Femur (tissue), 1 donor: ENCODE data around the gene CCDC180.
"Not testable (repeated sequence)": the region's sequence is repeated elsewhere in the genome, so short reads cannot be mapped to it uniquely, and the experiment has no call there.

Experiments used
- DNase-seq: peaks from one replicate; pipeline ENCODE4 v3.0.0-alpha.2; 2017

Gene CCDC180

DNA sequence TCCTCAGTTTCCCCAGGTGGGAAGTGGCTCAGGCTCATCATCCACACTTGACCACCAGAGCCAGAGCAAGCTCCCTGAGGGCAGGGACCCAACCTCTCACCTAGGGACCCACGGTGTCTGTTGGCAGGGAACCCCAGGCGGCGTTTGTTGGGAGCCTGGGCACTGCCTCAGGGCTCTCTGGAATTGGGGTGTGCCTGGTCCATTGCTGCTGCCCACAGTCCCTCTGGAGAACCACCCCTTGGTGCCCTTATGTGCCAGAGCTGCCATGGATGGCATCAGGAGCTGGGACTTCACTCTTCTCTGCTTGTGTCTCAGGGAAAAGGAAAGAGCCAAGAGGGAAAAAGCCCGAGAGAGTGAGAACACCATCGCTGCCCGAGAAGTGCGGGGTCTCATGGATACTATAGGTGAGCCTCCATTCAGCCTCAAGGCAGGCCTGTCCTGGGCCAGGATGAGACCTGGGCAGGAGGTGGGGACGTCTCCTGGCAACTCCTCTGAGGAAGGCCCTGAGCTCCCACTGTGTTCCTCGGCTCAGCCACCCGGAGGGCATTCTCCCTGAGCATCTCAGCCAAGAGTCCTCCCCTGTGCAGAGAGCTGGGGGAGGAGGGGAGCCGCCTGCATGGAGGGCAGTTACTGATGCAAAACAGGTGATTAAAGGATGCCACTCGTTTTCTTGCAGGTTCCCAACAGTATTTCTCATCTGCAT lies 4.5 kb downstream of the CCDC180 start:
- no peak for DNase-seq

DNA sequence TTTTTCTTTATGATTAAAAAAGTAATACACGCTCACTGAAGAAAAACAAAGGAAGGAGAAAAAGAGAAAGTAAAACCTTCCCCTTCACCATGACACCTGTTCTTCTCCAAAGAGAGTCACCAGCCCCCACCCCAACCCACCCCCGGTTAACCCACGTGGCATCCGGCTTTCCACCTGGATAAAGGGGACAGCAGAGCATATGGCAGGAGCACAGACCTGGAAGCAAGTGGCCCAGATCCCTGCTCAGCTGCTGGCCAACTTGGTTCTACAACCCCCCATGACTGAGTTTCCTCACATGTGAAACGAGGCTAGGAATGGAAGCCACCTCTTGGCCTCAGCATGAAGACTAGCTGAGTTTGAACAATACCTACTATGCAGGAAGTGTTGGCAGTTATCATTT lies 5.1 kb downstream of the CCDC180 start:
- no peak for DNase-seq

DNA sequence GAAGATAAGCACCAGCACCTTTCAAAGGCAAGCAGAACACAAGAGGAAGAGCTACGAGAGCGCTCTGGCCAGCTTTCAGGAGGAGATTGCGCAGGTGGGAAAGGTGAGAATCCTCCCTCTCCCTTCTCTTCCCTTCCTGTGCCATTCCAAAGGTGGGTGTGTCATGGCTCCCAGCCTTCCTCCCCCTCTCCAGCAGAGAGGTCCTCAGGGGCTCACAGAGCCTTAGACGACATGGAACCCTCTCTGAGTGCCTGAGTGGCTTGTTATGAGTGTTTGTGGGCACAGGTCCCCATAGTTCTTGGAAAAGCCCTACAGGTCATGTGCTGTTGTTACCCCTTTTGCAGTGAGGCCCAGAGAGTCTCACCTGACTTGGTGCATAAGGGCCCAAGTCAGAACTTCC lies 5.8 kb downstream of the CCDC180 start:
- DNase-seq = no peak

DNA sequence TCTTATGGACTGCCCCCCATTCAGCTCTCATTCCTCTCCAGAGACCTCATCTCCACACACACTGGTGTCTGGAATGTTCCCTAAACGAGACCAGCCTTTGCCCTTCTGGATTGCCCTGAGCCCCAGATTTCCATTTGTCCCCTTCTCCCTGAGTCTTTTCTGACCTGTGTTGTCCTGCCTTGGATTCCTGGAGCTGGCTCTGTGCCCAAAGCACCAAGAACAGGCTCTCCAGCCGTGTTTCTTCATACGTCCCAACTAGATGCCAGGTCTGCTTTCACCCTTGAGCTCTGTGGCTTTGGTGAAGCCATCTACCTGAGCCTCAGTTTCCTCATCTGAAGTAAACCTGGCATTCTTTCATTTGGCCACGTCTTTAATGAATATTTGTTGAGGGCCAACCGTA lies 6.3 kb downstream of the CCDC180 start:
- DNase-seq = no peak

DNA sequence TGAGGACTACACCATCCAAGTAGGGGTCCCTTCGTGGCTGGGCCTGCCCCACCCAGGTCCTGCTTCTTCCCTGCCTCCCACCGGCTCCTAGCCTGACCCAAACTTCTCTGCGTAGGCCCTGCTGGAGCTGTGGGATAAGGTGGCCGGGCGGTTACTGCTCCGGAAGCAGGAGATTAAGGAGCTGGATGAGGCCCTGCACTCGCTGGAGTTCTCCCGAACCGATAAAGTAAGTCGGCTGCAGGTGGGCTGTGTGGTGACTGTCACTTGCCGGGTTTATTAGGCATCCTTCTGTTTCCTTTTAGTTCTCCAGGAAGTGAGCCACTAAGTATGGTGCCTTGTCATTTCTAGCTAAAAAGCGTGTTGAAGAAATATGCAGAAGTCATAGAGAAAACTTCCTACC lies 7.0 kb downstream of the CCDC180 start:
- no peak for DNase-seq

DNA sequence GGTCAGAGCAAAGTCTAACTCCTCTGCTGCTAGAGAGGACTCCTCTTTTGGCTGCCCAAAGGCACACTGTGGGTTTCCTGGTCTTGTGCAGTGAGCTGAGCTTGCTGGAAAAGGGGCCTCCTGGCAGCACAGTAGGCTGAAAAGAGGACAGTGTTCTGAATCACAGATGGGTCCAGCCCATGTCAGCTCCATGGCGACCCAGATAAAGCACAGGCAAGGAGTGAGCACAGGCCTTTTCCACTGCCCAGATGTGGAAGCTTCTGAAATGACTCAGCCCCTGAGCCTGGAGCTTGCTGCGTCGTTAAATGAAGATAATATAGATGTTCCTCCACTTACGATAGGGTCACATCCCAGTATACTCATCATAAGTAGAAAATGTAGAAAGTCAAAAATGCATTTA lies 8.1 kb downstream of the CCDC180 start:
- no peak for DNase-seq

DNA sequence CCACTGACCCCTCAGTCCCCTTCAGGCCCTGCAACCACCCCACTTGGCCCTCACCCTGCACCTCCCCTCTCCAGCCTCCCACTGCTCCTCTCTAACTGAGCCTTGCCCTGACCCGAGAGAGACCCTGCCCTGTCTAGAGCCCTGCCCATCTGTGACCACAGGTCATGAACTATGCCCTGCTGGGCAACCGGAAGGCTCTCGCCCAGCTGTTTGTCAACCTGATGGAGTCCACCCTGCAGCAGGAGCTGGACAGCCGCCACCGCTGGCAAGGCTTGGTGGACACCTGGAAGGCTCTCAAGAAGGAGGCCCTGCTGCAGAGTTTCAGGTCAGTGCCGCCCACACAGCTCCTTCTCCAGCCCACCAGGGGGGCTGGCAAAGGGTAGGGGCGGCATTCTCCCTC lies 9.4 kb downstream of the CCDC180 start:
- no peak for DNase-seq

DNA sequence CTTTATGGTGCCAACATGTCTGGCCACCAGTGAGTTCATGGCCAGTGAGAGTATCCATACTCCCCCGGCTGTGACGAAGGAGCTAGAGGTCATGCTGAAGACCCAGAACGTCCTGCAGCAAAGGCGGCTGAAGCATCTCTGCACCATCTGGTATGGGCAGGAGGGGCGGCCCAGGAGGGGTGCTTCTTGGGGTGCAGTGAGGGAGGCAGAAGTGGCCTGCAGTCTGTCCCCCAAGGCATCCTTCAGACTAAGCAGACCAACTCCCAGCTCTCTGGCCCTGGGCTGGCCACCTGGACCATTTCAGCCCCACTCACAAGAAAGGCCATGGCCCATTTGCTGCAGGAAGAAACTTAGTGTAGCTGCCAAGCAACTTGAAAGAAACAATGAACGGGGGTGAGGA lies 11.0 kb downstream of the CCDC180 start:
- DNase-seq = no peak

DNA sequence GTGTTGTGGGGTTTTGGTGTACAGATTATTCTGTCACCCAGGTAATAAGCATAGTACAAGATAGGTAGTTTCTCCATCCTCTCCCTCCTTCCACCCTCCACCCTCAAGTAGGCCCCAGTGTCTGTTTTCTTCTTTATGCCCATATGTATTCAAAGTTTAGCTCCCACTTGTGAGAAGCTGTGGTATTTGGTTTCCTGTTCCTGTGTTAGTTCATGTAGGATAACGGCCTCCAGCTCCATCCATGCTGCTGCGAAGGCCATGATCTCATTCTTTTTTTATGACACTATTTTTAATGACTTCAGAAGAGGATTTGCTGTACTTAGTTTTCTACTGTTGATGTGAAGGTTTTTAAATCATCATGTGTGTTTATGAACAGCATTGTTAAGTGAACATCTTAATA lies 11.9 kb downstream of the CCDC180 start:
- DNase-seq = no peak

DNA sequence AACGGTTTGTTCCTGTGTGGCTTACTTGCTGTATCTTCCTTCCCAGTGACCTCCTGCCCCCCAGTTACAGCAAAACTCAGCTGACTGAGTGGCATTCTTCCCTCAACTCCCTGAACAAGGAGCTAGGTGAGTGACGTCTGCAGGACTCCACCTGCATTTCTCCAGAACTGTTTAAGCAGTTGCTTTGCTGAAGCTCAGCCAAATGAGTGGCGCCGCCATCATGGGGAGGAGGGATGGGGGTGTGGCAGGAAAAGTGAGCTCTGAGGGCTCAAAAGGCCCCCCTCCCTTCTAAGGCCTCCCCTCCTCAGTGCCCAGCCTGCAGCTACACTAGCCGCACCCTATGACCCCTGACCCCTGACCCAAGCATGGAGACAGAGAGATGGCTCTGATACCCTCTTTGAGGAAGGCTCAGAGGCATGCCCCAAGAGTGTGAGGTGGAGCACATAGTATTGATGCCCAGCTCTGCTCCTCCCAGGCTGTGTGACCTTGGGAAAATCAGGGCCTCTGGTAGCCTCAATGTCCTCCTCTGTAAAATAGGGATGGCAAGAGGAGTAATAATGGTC lies 12.7 kb downstream of the CCDC180 start:
- DNase-seq = no peak

DNA sequence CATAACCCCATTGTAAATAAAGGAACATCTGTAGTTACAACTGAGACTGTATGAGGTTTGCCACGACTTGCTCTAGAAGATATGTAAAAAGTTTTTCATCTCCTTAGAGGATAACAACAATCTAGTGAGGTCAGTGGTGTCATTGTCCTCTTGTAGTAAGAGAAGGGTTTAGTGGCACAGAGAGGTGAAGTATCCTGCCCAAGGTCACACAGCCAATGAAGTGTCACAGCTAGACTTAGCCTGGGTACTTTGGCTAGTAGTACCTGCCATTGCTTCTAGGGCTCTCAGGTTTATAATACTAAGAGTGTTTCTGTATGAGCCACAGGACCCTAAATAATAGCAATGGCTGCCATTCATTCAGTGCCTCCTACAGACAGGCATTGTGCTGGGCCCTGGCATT lies 13.8 kb downstream of the CCDC180 start:
- DNase-seq = no peak

DNA sequence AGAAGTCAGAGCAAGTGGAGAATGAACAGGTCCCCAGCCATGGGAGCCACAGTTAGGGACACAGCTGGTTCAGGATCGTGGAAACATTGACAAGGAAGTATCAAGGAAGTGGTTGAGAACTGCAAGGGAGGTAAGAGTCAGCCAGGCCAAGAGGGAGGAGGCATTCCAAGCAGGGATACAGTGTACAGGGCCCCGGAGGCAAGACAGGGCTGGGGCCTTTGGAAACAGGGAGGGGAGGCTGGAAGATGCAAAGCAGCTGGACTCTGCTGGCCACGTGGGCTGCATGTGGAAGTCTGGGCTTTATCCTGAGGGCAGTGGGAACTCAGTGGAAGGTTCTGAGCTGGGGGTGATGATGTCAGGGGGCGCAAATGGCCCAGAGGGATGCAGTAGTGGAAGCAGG lies 14.2 kb downstream of the CCDC180 start:
- DNase-seq = no peak

DNA sequence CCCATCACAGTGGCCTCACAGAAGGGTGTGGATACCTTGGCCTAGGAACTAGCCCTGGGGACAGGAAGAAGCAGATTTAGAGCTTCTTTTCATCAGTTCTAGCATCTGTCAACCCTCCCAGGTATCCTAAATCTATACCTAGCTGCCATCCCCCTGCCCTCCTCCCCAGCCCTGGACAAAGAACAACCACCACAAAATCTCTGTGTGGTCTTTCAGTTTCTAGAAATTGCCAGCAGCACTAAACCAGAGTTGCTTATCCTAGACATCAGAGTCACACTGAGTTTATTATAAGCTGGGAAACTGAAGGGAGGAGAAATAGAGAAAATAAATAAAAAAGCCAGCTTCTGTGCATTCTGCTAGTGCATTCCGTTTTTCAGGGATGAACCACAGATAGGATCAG lies 14.6 kb downstream of the CCDC180 start:
- DNase-seq = no peak

DNA sequence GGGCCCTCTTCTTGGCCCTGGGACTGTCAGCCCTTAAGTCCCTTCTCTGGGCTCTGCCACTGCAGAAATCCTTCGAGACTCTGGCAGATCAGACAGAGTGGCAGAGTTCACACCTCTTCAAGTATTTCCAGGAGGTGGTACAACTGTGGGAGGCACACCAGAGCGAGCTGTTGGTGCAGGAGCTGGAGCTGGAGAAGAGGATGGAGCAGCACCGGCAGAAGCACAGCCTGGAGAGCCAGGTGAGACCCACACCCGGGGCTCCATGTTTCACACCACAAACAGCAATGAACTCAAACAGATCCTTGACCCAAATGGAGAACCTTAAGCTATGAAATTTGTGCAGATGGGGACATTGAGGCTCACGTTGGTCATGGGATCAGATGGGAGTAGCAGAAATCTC lies 17.5 kb downstream of the CCDC180 start:
- no peak for DNase-seq

DNA sequence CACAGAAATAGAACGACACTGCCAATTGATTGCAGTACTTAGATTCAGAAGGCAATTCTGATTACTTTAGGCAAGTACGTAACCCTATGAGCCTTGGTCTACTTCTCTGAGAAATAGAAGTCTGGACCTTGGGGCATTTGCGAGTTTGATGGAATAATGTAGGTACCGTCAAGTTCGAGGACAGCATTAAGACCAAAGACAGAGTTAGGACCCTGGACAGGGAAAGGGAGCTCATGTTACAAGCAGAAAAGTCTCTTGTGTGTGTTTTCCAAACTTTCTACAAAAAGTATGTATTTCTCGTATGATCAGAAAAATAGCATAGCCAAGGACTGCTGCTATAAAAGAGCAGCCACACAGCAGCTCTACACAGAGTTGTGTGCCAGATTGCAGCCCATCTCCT lies 20.1 kb downstream of the CCDC180 start:
- DNase-seq = no peak

DNA sequence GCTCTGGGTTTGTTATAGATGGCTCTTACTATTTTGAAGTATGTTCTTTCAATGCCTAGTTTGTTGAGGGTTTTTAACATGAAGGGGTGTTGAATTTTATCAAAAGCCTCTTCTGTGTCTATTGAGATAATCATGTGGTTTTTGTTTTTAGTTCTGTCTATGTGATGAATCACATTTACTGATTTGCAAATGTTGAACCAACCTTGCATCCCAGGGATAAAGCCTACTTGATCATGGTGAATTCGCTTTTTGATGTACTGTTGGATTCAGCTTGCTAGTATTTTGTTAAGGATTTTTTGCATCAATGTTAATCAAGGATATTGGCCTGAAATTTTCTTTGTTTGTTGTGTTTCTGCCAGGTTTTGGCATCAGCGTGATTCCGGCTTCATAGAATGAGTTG lies 25.5 kb downstream of the CCDC180 start:
- no peak for DNase-seq

DNA sequence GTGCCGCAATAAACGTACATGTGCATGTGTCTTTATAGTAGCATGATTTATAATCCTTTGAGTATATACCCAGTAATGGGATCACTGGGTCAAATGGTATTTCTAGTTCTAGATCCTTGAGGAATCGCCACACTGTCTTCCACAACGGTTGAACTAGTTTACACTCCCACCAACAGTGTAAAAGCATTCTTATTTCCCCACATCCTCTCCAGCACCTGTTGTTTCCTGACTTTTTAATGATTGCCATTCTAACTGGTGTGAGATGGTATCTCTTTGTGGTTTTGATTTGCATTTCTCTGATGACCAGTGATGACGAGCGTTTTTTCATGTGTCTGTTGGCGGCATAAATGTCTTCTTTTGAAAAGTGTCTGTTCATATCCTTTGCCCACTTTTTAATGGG lies 28.2 kb downstream of the CCDC180 start:
- not testable (repeated sequence) for DNase-seq

DNA sequence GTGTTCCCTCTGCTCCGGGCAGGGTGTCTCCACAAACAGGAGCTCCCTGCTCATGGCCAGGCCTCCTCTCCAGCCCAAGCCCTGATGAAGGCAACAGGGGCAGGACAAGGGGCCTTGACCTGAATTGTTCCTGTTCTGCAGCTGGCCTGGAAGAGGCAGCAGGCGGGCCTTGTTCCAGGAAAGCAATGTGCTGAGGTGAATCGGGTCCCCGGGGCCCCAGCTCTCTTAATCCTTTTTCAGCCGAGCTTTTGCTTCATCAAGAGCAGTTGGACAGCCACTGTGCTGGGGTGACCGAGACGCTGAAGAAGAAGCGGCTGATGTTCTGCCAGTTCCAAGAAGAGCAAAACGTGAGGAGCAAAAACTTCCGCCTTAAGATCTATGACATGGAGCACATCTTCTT lies 41.4 kb downstream of the CCDC180 start:
- DNase-seq = peak; percentile 58

DNA sequence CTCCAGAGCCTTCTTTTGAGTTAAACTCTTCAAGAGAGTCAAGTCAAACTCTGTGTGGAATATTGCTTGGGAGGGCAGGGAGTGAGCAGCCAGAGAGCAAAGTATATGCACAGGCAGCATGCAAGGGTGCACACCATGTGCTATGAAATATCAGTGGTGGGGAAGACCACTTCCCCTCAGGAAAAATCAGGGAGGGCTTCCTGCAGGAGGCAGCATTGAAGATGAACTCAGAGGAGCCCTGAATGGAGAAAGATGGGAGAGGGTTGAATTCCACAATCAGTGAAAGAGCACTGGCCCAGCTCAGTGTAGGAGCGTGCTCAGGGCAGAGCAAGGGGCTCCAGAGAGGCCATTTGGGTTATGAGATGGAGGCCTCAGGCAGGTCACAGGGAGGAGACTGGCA lies 41.9 kb downstream of the CCDC180 start:
- no peak for DNase-seq

DNA sequence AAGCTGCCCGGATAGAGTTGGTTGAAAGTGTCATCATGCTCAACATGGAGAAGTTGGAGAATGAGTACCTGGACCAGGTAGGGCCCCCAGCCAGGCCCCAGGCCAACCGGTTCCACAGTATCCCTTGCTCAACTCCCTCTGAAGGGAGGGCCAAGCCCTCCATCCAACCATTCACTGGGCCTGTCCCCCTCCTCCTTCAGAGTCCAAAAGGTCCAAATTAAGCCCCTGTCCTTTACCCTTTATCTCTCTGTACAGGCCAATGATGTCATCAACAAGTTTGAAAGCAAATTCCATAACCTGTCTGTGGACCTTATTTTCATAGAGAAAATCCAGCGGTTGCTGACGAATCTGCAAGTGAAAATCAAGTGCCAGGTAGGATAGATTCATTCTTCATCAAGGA lies 47.2 kb downstream of the CCDC180 start:
- DNase-seq = no peak

DNA sequence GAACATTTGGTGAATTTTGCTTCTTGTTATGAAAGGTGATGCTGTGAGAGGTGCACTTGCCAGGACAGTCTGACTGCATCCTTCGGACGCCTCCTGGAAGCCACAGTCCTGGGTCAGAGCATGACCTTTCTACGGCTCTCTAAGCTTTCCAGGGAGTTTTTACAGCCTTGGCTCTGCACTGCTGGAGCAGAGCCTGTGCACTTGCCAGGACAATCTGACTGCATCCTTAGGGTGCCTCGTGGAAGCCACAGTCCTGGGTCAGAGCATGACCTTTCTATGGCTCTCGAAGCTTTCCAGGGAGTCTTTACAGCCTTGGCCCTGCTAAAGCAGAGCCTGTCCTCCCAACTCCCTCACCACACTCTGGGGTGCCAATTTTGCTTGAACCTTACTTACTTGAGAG lies 49.6 kb downstream of the CCDC180 start:
- no peak for DNase-seq
